HepG2 (cell line): ENCODE data around the gene ZSWIM6. TPM values are rescaled to one million over a fixed set of nuclear protein-coding genes. Genes with fewer than 3 reads are reported as not detected.

Experiments
- ATAC-seq: fragments of 200-7000 bp; cut with Tn5 transposase; 3 replicates; pipeline ENCODE4 v1.9.1; 2020; ENCODE audit warnings: mild to moderate bottlenecking, moderate library complexity
- BruUV-seq: library from RNA; stranded (reverse); fragments of 400-500 nt; replicated peaks from 2 replicates; lab custom pipeline; 2021; lab: Mats Ljungman, UMichigan
- CTCF ChIA-PET: fragments of 300-600 bp; formaldehyde crosslinking; extraction: SDS; loops from one replicate; lab custom pipeline; 2021; ENCODE audit warnings: low total read pairs, inconsistent platforms, low intra/inter-chr PET ratio; lab: Yijun Ruan, JAX
- POLR2A ChIA-PET: fragments of 350-600 bp; sonication (Branson Sonifier 250); formaldehyde crosslinking; loops from one replicate; lab custom pipeline; 2020; ENCODE audit warnings: antibody characterized with exemption, inconsistent platforms; lab: Yijun Ruan, JAX
- DNase-seq: peaks from one replicate; pipeline ENCODE4 v3.0.0-alpha.2; 2015; ENCODE audit warnings: low spot score
- FAIRE-seq: peaks from 3 replicates; lab custom pipeline; 2011; peaks lifted over from hg19 to GRCh38; lab: Jason Lieb, UNC
- H2AFZ ChIP-seq: one replicate; pipeline ENCODE4 v1.6.1; 2011; ENCODE audit warnings: low read length, inconsistent platforms
- H3K27ac ChIP-seq: fragments of 300-600 bp; 3 replicates; pipeline ENCODE4 v1.8.0; 2011; ENCODE audit warnings: mixed run types, mild to moderate bottlenecking, mixed read lengths, low read length, inconsistent platforms; ENCODE audit not compliant: insufficient read depth; ENCODE audit errors: extremely low read length
- H3K27me3 ChIP-seq, 2 experiments: fragments of 200-600 bp in 1 of 2; 2 replicates in 1 of 2; 3 replicates in 1 of 2; pipeline versions ENCODE4 v1.6.0 to v1.8.0; 2011; ENCODE audit warnings: low read length in 2 of 2, mild to moderate bottlenecking in 2 of 2, moderate library complexity in 2 of 2, inconsistent platforms in 1 of 2; ENCODE audit not compliant: insufficient read depth in 2 of 2, control insufficient read depth in 1 of 2
- H3K36me3 ChIP-seq, 2 experiments: fragments of 200-600 bp in 1 of 2; replicated peaks in 1 of 2; 2 replicates in 1 of 2; 3 replicates in 1 of 2; pipeline versions ENCODE4 v1.5.1 to v1.8.0; 2011; ENCODE audit warnings: low read length in 2 of 2, inconsistent platforms in 1 of 2; ENCODE audit not compliant: insufficient read depth in 2 of 2, control insufficient read depth in 1 of 2
- H3K4me1 ChIP-seq: 2 replicates; pipeline ENCODE4 v1.5.1; 2012; ENCODE audit warnings: low read length, inconsistent platforms; ENCODE audit not compliant: insufficient read depth
- H3K4me2 ChIP-seq: 2 replicates; pipeline ENCODE4 v1.6.0; 2011; ENCODE audit warnings: low read depth, low read length, inconsistent platforms
- H3K4me3 ChIP-seq, 3 experiments: fragments of 200-600 bp in 1 of 3; sonication (generic), shearing (Covaris generic) in 1 of 3; replicated peaks in 1 of 3; 2 replicates each; pipeline ENCODE4 v1.5.1; 2011 to 2016; ENCODE audit warnings: low read length in 3 of 3, inconsistent platforms in 2 of 3, low read depth in 2 of 3, mild to moderate bottlenecking in 2 of 3, control low read depth in 1 of 3, mixed read lengths in 1 of 3; ENCODE audit not compliant: insufficient read depth in 1 of 3
- H3K79me2 ChIP-seq: one replicate; pipeline ENCODE4 v1.6.1; 2011; ENCODE audit warnings: low read length, inconsistent platforms; ENCODE audit not compliant: insufficient read depth
- H3K9ac ChIP-seq: 2 replicates; pipeline ENCODE4 v1.6.0; 2011; ENCODE audit warnings: mild to moderate bottlenecking, low read depth, low read length, inconsistent platforms; ENCODE audit not compliant: insufficient read depth
- H3K9me3 ChIP-seq: 2 replicates; pipeline ENCODE4 v1.5.1; 2012; ENCODE audit warnings: mild to moderate bottlenecking, low read length
- H4K20me1 ChIP-seq: 2 replicates; pipeline ENCODE4 v1.6.0; 2011; ENCODE audit warnings: inconsistent platforms, mild to moderate bottlenecking, low read length, moderate library complexity; ENCODE audit not compliant: insufficient read depth
- MLLT10 ChIP-seq: sonication (generic); formaldehyde crosslinking; IDR thresholded peaks from 2 replicates; pipeline ENCODE4 v1.4.0; 2020; ENCODE audit warnings: missing genetic modification reagents
- NFYB ChIP-seq: sonication (generic); formaldehyde crosslinking; IDR thresholded peaks from 2 replicates; pipeline ENCODE4 v1.4.0; 2020; ENCODE audit warnings: missing genetic modification reagents
- RXRA ChIP-seq: sonication (generic); formaldehyde crosslinking; IDR thresholded peaks from 2 replicates; pipeline ENCODE4 v1.5.1; 2020; ENCODE audit warnings: missing genetic modification reagents
- TCF12 ChIP-seq, 2 experiments: fragments of 450-650 bp in 1 of 2; sonication (generic) in 1 of 2; formaldehyde crosslinking in 1 of 2; IDR thresholded peaks; 2 replicates each; pipeline versions ENCODE4 v1.6.1 to v1.8.0; 2017 to 2022; ENCODE audit warnings: antibody characterized with exemption in 1 of 2, mild to moderate bottlenecking in 1 of 2, missing genetic modification reagents in 1 of 2, moderate library complexity in 1 of 2
- ZBTB43 ChIP-seq: sonication (generic); formaldehyde crosslinking; conservative IDR thresholded peaks from 2 replicates; pipeline ENCODE4 v1.4.0; 2020; ENCODE audit warnings: missing genetic modification reagents
- ZMYM2 ChIP-seq: sonication (generic); formaldehyde crosslinking; IDR thresholded peaks from 2 replicates; pipeline ENCODE4 v1.8.0; 2022; ENCODE audit warnings: mild to moderate bottlenecking, missing genetic modification reagents
- ZNF234 ChIP-seq: sonication (generic); formaldehyde crosslinking; conservative IDR thresholded peaks from 2 replicates; pipeline ENCODE4 v1.5.1; 2020; ENCODE audit warnings: mild to moderate bottlenecking, missing genetic modification reagents
- WGBS: methylation state at CpG from one replicate; pipeline ENCODE4 v1.1.6; 2017; ENCODE audit warnings: low lambda C conversion rate; 5-methylcytosine and 5-hydroxymethylcytosine counted together
- in situ Hi-C: cut with HindIII; loops from 2 replicates; pipeline ENCODE4 v1.10.0; 2017; ENCODE audit warnings: low pct_unique_long_range_greater_than_20kb; ENCODE audit not compliant: extremely low pct_ligation_motif_present
- intact Hi-C: fragments of 100-400 bp; cut with micrococcal nuclease; formaldehyde crosslinking; loops from one replicate; pipeline ENCODE4 v1.10.0; 2022; ENCODE audit not compliant: unreplicated experiment
- polyA plus RNA-seq, 8 experiments: library from polyadenylated mRNA; depleted of rRNA in 3 of 8; stranded (reverse) in 7 of 8; unstranded in 1 of 8; fragments of >200 nt; fragmentation: Illumina TruSeq in 4 of 8; extraction: Trizol in 4 of 8; gene quantifications; 2 replicates each; pipeline versions ENCODE4 v1.2.1 to v1.2.3, GENCODE V29; 2011 to 2016; ENCODE audit warnings: low read depth in 4 of 8, missing spikeins in 1 of 8, mixed read lengths in 1 of 8; ENCODE audit not compliant: insufficient read depth in 1 of 8
- total RNA-seq, 5 experiments: library from RNA; depleted of rRNA; stranded (reverse); fragments of >200 nt; fragmentation: Illumina TruSeq; extraction: Trizol; gene quantifications; 2 replicates each; pipeline ENCODE4 v1.2.3, GENCODE V29; 2016; ENCODE audit warnings: low read depth in 1 of 5
- TF ChIP-seq, protein P1 (sequence below): sonication (generic); formaldehyde crosslinking; IDR thresholded peaks from 2 replicates; pipeline ENCODE4 v1.4.0; 2020; ENCODE audit warnings: missing genetic modification reagents

Gene ZSWIM6
- total and polyA plus RNA-seq, 2 of the 13 experiments (the other 11 are each of a cell fraction or from before 2014, with no cell fraction given): 0.82 to 1.9 TPM

DNA sequence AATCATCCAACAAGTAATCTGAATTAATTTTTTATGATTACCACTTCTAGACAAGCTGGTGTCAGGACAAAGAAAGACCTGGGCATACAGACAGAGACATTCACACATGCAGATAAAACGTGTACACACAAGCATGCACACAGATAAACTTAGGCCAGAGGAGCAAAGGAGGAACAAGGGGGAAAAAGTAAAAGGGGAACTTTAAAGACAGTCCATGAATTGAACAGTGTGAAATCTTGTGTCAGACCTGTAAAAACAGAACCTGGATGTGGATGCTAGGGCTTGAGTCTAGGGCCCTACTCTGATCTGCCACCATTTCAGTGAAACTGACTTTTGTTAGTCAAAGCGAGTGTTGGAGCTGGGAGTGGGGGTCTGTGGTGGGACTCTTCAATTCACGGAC lies 11.2 kb upstream of the ZSWIM6 start:
- Histone ChIP-seq H3K27ac (no peak overlapping the region), H2AFZ (no peak overlapping the region), H3K4me3 (no peak overlapping the region), H3K79me2 (no peaks in the 10 kb centered on the region), H3K27me3 (peaks cover 0 to 4% of the 10 kb centered on the region in 2 experiments; a peak in 1 of 5 replicates), H3K9me3 (no peaks in the 10 kb centered on the region), H3K36me3 (no peaks in the 10 kb centered on the region), H4K20me1 (no peaks in the 10 kb centered on the region), H3K9ac (no peak overlapping the region), H3K4me2 (no peak overlapping the region), H3K4me1 (peaks cover 15% of the 10 kb centered on the region; the same call in 1 of the 2 replicates)
- ChIA-PET POLR2A (no interaction called here), CTCF (no interaction called here)
- no peak for TF ChIP-seq ZBTB43
- TF ChIP-seq MLLT10: no peak
- no peak for TF ChIP-seq ZMYM2 (CRISPR knock-in tag)
- no peak for TF ChIP-seq TCF12 (IDR thresholded peaks at IDR 0.05)
- TF ChIP-seq TCF12 (CRISPR knock-in tag; IDR thresholded peaks at IDR 0.05): no peak
- TF ChIP-seq NFYB (CRISPR knock-in tag): no peak
- TF ChIP-seq, protein P1, sequence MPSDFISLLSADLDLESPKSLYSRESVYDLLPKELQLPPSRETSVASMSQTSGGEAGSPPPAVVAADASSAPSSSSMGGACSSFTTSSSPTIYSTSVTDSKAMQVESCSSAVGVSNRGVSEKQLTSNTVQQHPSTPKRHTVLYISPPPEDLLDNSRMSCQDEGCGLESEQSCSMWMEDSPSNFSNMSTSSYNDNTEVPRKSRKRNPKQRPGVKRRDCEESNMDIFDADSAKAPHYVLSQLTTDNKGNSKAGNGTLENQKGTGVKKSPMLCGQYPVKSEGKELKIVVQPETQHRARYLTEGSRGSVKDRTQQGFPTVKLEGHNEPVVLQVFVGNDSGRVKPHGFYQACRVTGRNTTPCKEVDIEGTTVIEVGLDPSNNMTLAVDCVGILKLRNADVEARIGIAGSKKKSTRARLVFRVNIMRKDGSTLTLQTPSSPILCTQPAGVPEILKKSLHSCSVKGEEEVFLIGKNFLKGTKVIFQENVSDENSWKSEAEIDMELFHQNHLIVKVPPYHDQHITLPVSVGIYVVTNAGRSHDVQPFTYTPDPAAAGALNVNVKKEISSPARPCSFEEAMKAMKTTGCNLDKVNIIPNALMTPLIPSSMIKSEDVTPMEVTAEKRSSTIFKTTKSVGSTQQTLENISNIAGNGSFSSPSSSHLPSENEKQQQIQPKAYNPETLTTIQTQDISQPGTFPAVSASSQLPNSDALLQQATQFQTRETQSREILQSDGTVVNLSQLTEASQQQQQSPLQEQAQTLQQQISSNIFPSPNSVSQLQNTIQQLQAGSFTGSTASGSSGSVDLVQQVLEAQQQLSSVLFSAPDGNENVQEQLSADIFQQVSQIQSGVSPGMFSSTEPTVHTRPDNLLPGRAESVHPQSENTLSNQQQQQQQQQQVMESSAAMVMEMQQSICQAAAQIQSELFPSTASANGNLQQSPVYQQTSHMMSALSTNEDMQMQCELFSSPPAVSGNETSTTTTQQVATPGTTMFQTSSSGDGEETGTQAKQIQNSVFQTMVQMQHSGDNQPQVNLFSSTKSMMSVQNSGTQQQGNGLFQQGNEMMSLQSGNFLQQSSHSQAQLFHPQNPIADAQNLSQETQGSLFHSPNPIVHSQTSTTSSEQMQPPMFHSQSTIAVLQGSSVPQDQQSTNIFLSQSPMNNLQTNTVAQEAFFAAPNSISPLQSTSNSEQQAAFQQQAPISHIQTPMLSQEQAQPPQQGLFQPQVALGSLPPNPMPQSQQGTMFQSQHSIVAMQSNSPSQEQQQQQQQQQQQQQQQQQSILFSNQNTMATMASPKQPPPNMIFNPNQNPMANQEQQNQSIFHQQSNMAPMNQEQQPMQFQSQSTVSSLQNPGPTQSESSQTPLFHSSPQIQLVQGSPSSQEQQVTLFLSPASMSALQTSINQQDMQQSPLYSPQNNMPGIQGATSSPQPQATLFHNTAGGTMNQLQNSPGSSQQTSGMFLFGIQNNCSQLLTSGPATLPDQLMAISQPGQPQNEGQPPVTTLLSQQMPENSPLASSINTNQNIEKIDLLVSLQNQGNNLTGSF (CRISPR knock-in tag): no peak
- TF ChIP-seq RXRA (CRISPR knock-in tag): no peak
- no peak for TF ChIP-seq ZNF234 (CRISPR knock-in tag)
- in situ Hi-C loops (loop anchor here (5.0 kb wide), 1 partner anchor 49 kb away; no protein-coding TSS in a partner anchor), intact Hi-C loops (no loop called here)
- ATAC-seq: no peak
- DNase-seq: no peak
- WGBS: 3% methylated on average over 3 of the region's 3 CpGs
- FAIRE-seq: no peak
- no TSS peak for BruUV-seq
